ENCODE results near the gene LTBP1.

LTBP1 gene

GRCh38 chr2:33122726-33123125 is 176.0 kb downstream of the LTBP1 start:
- DNase-seq = no peak

GRCh38 chr2:33123216-33123615 is 176.5 kb downstream of the LTBP1 start:
- no peak for DNase-seq

GRCh38 chr2:33126552-33126951 is 179.8 kb downstream of the LTBP1 start:
- DNase-seq = no peak

- DNase-seq = no peak
Observed at GRCh38 chr2:33126958-33127357, 180.2 kb downstream of the LTBP1 start.

GRCh38 chr2:33129263-33130053 is 182.7 kb downstream of the LTBP1 start:
- DNase-seq = no peak

GRCh38 chr2:33130054-33130447 is 183.3 kb downstream of the LTBP1 start:
- no peak for DNase-seq

GRCh38 chr2:33130544-33130943 is 183.8 kb downstream of the LTBP1 start:
- DNase-seq = no peak

GRCh38 chr2:33131111-33131510 is 184.4 kb downstream of the LTBP1 start:
- DNase-seq = no peak

GRCh38 chr2:33131749-33132148 is 185.0 kb downstream of the LTBP1 start:
- DNase-seq = no peak

- DNase-seq = no peak
Observed at GRCh38 chr2:33133454-33133952, 186.8 kb downstream of the LTBP1 start.

- DNase-seq = no peak
Observed at GRCh38 chr2:33134086-33134771, 187.5 kb downstream of the LTBP1 start.

GRCh38 chr2:33134791-33135560 is 188.2 kb downstream of the LTBP1 start:
- no peak for DNase-seq

GRCh38 chr2:33135645-33136044 is 188.9 kb downstream of the LTBP1 start:
- no peak for DNase-seq

GRCh38 chr2:33136056-33136455 is 189.3 kb downstream of the LTBP1 start:
- no peak for DNase-seq

GRCh38 chr2:33136566-33136965 is 189.8 kb downstream of the LTBP1 start:
- DNase-seq = no peak

- DNase-seq = no peak
Observed at GRCh38 chr2:33137331-33137730, 190.6 kb downstream of the LTBP1 start.

GRCh38 chr2:33139949-33140348 is 193.2 kb downstream of the LTBP1 start:
- no peak for DNase-seq

- DNase-seq = no peak
Observed at GRCh38 chr2:33141476-33141875, 194.7 kb downstream of the LTBP1 start.

GRCh38 chr2:33142810-33143209 is 196.1 kb downstream of the LTBP1 start:
- no peak for DNase-seq

- no peak for DNase-seq
Observed at GRCh38 chr2:33144243-33144642, 197.5 kb downstream of the LTBP1 start.

- no peak for DNase-seq
Observed at GRCh38 chr2:33145459-33145858, 198.7 kb downstream of the LTBP1 start.

GRCh38 chr2:33146102-33146501 is 199.3 kb downstream of the LTBP1 start:
- no peak for DNase-seq

GRCh38 chr2:33153008-33153407 is 206.3 kb downstream of the LTBP1 start:
- no peak for DNase-seq

Data from NCI-H1436 (cell line).